Measurements from ENCODE around the gene HSPA14. TPM values are rescaled to one million over a fixed set of nuclear protein-coding genes. Genes with fewer than 3 reads are reported as not detected.

The HSPA14 gene
- total RNA-seq, 1 experiment from 2014 or later, result 19.9 TPM

GRCh38 chr10:14891151-14891550, 53.0 kb downstream of the HSPA14 start:
- ChIA-PET POLR2A (no interaction called here), RAD21 (ENCODE audit: low non-redundant PET in 1 of 2, low total read pairs in 2 of 2, uncharacterized antibody in 2 of 2, unreplicated experiment in 2 of 2) (no interaction called here), CTCF (interaction anchor here (2.0 kb wide), 1 partner anchor 215 kb away, joined by 6 read pairs; no protein-coding TSS in a partner anchor)
- H3K4me3 ChIP-seq (replicated peaks in 1 of 2; ENCODE audit: low read depth in 1 of 2, low read length in 2 of 2), result no peak overlapping the region
- no peak overlapping the region for H3K27ac ChIP-seq (ENCODE audit: low read depth, low read length)
- peaks cover 0 to 8% of the 10 kb centered on the region in 2 experiments; a peak in 1 of 4 replicates for H3K36me3 ChIP-seq (ENCODE audit: control insufficient read depth in 1 of 2, insufficient read depth in 2 of 2, low read length in 2 of 2)
- 0 out of 2 replicates have a peak, but pooled peaks cover 4% of the 10 kb centered on the region for H3K9me2 ChIP-seq (ENCODE audit: insufficient read depth)
- H3K4me2 ChIP-seq (ENCODE audit: low read length), result no peak overlapping the region
- no peaks in the 10 kb centered on the region for H3K27me3 ChIP-seq (ENCODE audit: insufficient read depth, low read length)
- DNase-seq (ENCODE audit: low read depth, low spot score) (no peak), ATAC-seq (no peak)
- intact Hi-C loops (cut with micrococcal nuclease), result no loop called here
- no TSS peak for BruUV-seq (replicated peaks)
- TF ChIP-seq CBX3 (IDR thresholded peaks at IDR 0.05; ENCODE audit: low read depth), result no peak
- TF ChIP-seq EZH2phosphoT487 (IDR thresholded peaks at IDR 0.05; ENCODE audit: borderline replicate concordance), result no peak
- no peak for TF ChIP-seq EZH2 (IDR thresholded peaks at IDR 0.05)
- no peak for TF ChIP-seq CTCF (IDR thresholded peaks at IDR 0.05 in 2 of 3, conservative IDR thresholded peaks at IDR 0.05 in 1 of 3; ENCODE audit: borderline replicate concordance in 1 of 3, insufficient read depth in 1 of 3, low read depth in 2 of 3, low read length in 2 of 3)
- TF ChIP-seq EGR1 (IDR thresholded peaks at IDR 0.05; ENCODE audit: low read depth), result no peak
- no peak for TF ChIP-seq ZFX (IDR thresholded peaks at IDR 0.05)
- no peak for TF ChIP-seq MAX (IDR thresholded peaks at IDR 0.05)
- TF ChIP-seq RAD21 (IDR thresholded peaks at IDR 0.05; ENCODE audit: low read depth), result no peak
- TF ChIP-seq ATF3 (IDR thresholded peaks at IDR 0.05), result no peak
- TF ChIP-seq CEBPB (IDR thresholded peaks at IDR 0.05; ENCODE audit: low read depth), result no peak
- TF ChIP-seq ZNF274 (IDR thresholded peaks at IDR 0.05; ENCODE audit: low read depth, low read length), result no peak
- TF ChIP-seq TCF7L2 (IDR thresholded peaks at IDR 0.05; ENCODE audit: borderline replicate concordance, extremely low read depth, insufficient read depth, insufficient read length), result no peak
- no peak for TF ChIP-seq POLR2A (IDR thresholded peaks at IDR 0.05; ENCODE audit: borderline replicate concordance, extremely low read depth, insufficient read depth, insufficient read length)
- TF ChIP-seq JUND (IDR thresholded peaks at IDR 0.05), result no peak
- TF ChIP-seq POLR2AphosphoS5 (IDR thresholded peaks at IDR 0.05; ENCODE audit: low read depth, low read length), result no peak
- H2AFZ ChIP-seq (ENCODE audit: low read depth, low read length, poor library complexity, severe bottlenecking), result no peak overlapping the region
- no peaks in the 10 kb centered on the region for H3K4me1 ChIP-seq (ENCODE audit: control insufficient read depth in 1 of 2, insufficient read depth in 2 of 2, low read length in 2 of 2)
- peaks cover 92% of the 10 kb centered on the region for H3K79me2 ChIP-seq (ENCODE audit: insufficient read depth, low read length)
- no peaks in the 10 kb centered on the region for H3K9me3 ChIP-seq (ENCODE audit: control insufficient read depth in 1 of 2, insufficient read depth in 1 of 2, low read depth in 1 of 2, low read length in 2 of 2)
- H3K9ac ChIP-seq (ENCODE audit: low read length), result no peak overlapping the region
- no peaks in the 10 kb centered on the region for H4K20me1 ChIP-seq (ENCODE audit: insufficient read depth)

Measured in HCT116 (cell line).